Omental fat pad (tissue), 4 donors: ENCODE results near the gene OTUD4. TPM values are rescaled to one million over a fixed set of nuclear protein-coding genes. Genes with fewer than 3 reads are reported as not detected.

Experiments used
- ATAC-seq: fragments of 150-250 bp; one replicate; pipeline ENCODE4 v1.9.1; 2016; ENCODE audit warnings: mild to moderate bottlenecking, moderate library complexity; ENCODE audit not compliant: low FRiP score
- DNase-seq: peaks from one replicate; pipeline ENCODE4 v3.0.0-alpha.2; 2019; ENCODE audit warnings: low spot score
- total RNA-seq, 4 donors: library from RNA; depleted of rRNA; stranded (reverse); fragments of >200 nt; gene quantifications; one replicate each; pipeline ENCODE4 v1.1.0, GENCODE V29; 2016
- TF ChIP-seq, protein P1 (sequence below), 3 donors: fragments of 450-650 bp; IDR thresholded peaks; one replicate each; pipeline ENCODE4 v1.5.1; 2016 to 2017; ENCODE audit warnings: antibody characterized with exemption in 3 of 3, mild to moderate bottlenecking in 3 of 3, moderate library complexity in 2 of 3

OTUD4 gene
- total RNA-seq, 4 donors from 2014 or later = 26.8 to 76.1 (median 48.0) TPM

DNA sequence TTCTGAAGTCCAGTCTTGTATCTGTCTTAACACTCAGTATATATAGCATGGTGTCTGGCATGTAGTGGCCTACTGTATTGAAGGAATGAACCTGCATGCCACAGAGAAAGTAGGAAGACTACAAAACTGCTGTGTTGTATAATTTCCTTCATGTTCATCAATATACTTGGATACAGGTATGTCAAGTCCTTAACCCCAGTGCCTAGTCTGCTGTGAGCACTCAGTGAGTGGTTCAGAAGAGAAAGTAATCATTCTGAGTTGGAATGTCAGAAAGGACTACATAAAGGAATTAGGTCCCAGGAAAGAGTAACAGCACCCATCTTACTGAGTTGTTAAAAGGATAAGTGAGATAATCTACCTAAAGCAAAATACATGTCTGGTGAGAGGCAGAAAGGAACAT lies 50.3 kb downstream of the OTUD4 start:
- TF ChIP-seq, protein P1, sequence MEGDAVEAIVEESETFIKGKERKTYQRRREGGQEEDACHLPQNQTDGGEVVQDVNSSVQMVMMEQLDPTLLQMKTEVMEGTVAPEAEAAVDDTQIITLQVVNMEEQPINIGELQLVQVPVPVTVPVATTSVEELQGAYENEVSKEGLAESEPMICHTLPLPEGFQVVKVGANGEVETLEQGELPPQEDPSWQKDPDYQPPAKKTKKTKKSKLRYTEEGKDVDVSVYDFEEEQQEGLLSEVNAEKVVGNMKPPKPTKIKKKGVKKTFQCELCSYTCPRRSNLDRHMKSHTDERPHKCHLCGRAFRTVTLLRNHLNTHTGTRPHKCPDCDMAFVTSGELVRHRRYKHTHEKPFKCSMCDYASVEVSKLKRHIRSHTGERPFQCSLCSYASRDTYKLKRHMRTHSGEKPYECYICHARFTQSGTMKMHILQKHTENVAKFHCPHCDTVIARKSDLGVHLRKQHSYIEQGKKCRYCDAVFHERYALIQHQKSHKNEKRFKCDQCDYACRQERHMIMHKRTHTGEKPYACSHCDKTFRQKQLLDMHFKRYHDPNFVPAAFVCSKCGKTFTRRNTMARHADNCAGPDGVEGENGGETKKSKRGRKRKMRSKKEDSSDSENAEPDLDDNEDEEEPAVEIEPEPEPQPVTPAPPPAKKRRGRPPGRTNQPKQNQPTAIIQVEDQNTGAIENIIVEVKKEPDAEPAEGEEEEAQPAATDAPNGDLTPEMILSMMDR (IDR thresholded peaks at IDR 0.05) = no peak
- ATAC-seq (no peak), DNase-seq (no peak)

DNA sequence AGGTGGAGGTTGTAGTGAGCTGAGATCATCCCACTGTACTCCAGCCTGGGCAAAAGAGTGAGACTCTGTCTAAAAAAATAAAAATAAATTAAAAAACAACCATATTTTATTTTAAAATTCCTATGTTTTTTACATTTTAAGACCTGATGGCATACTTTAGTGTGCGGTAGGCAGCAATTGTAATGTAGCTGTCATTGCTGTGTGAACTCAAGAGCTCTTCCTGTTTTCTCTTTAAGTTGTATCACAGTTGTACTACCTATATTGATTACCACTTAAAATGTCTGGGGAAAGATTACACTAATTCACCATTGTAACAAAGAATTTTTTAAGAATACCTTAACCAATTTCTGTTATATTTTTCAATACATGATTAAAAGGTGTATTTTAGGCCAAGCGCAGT lies 55.0 kb downstream of the OTUD4 start:
- ATAC-seq = no peak
- TF ChIP-seq, protein P1 (IDR thresholded peaks at IDR 0.05) = no peak
- DNase-seq = no peak

DNA sequence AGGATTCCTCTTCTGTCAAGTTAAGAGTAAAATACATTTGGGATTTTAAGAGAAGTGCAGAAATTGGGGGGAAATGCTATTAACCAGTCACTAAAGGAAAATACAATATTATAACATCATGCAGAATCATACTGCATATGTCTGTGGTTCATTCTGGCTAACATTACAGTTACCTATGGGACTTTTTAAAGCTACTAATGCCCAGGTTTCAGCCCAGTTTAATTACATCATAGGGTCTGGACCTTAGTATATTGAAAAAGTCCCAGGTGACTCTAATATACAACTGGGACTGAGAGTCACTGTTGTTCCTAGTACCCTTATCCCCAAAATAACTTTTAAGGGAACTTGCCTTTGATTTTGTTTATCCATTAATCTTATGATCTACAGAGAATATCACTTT lies 72.3 kb downstream of the OTUD4 start:
- TF ChIP-seq, protein P1 (IDR thresholded peaks at IDR 0.05) = no peak
- ATAC-seq = no peak
- DNase-seq = no peak

DNA sequence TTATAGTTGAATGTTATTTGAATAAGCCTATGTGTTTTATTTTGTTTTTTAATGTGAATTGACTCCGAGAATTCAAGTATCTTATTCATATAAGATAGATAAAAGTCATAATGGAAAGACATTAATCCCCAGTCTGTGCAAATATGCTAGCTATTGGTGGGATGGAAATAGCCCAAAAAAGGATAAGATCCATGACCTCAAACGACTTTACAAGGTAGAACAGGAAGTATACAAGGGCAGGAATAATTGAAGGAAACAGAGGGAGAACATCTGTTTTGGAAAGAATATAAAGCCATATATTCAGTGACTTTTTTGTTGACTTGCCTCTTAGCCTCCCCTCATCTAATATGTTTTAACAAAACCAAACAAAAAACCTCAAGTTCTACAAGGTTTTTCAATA lies 73.3 kb downstream of the OTUD4 start:
- DNase-seq = no peak
- no peak for ATAC-seq
- TF ChIP-seq, protein P1 (IDR thresholded peaks at IDR 0.05) = no peak

DNA sequence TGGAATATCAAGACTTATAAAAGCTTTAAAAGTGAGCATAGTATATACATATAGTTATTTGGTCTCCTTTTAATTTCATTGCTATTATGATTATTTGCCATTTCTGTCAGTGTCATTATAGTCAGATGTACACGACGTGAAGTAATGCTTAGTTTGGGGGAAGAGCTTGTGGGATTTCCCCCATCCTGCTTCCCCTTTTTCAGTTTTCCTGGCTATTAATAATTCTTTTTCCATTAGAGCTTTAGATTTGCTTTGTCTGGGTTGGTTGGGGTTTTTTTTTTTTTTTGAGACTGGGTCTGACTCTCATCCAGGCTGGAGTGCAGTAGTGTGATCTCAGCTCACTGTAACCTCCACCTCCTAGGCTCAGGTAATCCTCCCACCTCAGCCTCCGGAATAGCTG lies 76.9 kb downstream of the OTUD4 start:
- DNase-seq (no peak), ATAC-seq (no peak)

DNA sequence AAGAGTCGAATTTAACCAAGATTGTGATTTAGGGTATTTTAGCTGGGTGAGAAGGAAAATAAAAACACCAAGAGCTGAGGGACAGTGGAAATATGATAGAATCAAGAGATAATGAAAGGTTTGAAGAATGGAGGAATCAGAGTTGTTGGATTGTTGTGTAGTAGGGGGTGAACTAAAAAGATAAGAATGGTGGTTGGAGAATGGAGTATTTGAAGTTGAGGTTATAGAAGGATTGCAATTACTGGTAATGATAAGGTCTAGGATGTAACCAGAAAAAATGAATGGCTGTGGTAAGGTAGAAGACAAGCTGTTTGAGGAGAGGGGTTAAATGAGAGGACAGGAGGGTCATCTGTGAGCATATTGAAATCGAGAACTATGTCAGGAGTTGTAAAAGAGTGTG lies 77.8 kb downstream of the OTUD4 start:
- no peak for DNase-seq
- TF ChIP-seq, protein P1 (IDR thresholded peaks at IDR 0.05) = no peak

More for the DNA sequence above, 76.9 kb downstream of the OTUD4 start:
- TF ChIP-seq, protein P1 (IDR thresholded peaks at IDR 0.05) = no peak

DNA sequence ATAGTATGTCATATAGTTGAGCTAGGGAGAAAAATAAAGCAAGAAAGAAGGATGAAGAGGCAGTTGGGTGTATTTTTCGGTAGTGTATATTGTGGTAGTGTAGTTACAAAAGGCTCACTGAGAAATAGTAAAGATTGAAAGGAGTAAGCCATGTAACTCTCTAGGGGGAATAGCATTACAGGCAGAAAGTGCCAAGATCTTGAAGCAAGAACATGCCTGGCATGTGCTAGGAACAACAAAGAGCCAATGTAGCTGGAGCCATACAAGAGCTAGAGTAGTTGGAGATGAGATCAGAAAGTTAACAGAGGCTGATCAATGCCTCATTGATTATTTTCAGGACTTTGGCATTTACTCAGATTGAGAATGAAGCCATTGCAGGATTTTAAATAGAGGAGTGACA lies 79.3 kb downstream of the OTUD4 start:
- no peak for ATAC-seq
- no peak for DNase-seq
- TF ChIP-seq, protein P1 (IDR thresholded peaks at IDR 0.05) = no peak

More for the DNA sequence above, 77.8 kb downstream of the OTUD4 start:
- ATAC-seq = no peak
